Prostate gland (tissue), 2 donors: ENCODE measurements around the gene ACYP2.

ENCODE experiments used
- CTCF ChIP-seq, 4 experiments: fragments of 200-600 bp in 2 of 4; fragments of 450-650 bp in 2 of 4; sonication (generic) in 2 of 4; IDR thresholded peaks; 1 replicate in 3 of 4; 2 replicates in 1 of 4; pipeline ENCODE4 v1.5.1; 2016 to 2019; ENCODE audit warnings: antibody characterized with exemption in 4 of 4, mild to moderate bottlenecking in 2 of 4, moderate library complexity in 2 of 4
- POLR2A ChIP-seq: fragments of 450-650 bp; IDR thresholded peaks from one replicate; pipeline ENCODE4 v1.6.1; 2016; ENCODE audit warnings: antibody characterized with exemption, mild to moderate bottlenecking

DNA sequence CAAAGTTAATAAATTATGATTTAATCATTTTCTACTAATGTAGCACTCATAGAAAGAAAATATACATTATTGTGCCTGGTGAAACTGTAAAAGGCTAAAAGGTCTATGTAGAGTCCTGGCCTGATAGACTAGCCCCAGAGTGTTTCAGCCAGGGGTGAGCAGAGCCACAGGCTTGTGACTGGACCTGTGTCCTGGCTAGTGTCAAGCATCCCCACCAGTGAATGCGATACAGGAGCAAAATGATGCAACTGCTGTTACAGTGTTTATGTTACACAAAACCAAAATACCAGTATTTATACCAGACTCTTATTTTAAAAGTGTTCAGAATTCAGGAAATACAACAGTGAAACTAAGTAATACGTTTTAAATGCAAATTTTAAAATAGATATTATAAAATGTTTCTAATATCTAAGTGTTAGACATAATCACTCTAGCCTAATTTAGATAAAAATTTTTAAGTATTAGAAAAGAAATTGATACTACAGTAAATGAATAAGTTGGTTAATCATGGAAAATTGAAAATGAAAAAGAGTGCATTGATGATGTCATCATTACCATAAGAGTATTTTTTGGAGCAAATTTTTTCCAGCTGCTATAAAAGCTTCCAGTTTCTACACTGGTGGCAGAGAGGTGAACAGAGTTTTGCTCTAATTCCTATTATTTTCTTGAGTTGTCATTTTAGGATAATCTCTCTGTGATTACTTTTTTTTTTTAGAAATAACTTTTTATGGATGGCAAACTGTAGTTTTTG is 146.8 kb downstream of the ACYP2 start:
- no peak for TF ChIP-seq CTCF (IDR thresholded peaks at IDR 0.05)
- no peak for TF ChIP-seq POLR2A
